Amniotic epithelial cell (primary cell): ENCODE measurements around the gene SPEF1.

ENCODE experiments used
- DNase-seq: peaks from one replicate; pipeline ENCODE4 v3.0.0-alpha.2; 2010; ENCODE audit warnings: low read depth

SPEF1 gene

DNA sequence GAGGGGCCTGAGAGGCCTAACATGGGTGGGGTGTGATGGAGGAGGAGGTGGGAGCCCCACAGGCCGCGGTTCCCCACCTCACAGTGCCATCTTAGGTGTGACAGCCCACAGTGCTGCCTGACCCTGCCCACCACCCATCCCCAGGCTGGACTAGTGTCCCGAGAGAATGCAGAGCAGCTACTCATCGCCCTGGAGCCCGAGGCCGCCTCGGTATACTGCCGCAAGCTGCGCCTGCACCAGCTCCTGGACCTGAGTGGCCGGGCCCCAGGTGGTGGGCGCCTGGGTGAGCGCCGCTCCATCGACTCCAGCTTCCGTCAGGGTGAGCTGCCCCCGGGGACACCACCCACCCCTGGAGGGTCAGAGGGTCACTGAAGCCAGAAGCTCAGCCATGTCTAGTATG lies 33.2 kb downstream of the SPEF1 start:
- DNase-seq = no peak

DNA sequence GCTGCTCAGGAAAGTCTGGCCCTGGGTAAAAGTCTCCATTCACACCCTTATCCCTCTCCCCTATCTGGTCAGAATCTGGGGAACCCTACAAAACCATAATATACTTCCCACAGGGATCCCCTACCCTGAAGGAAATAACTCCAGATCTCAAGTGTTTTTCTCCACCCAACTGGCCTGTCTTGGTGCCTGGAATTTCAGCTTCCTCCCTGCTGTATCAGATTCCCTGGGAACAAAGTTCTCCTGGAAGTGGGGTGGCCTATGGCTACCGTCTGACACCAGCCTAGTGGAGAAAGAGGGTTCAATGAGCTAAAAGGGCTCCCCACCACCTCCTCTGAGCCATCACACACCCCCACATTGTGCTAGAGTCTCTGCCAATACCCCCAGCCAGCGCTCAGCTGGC lies 33.8 kb downstream of the SPEF1 start:
- no peak for DNase-seq

DNA sequence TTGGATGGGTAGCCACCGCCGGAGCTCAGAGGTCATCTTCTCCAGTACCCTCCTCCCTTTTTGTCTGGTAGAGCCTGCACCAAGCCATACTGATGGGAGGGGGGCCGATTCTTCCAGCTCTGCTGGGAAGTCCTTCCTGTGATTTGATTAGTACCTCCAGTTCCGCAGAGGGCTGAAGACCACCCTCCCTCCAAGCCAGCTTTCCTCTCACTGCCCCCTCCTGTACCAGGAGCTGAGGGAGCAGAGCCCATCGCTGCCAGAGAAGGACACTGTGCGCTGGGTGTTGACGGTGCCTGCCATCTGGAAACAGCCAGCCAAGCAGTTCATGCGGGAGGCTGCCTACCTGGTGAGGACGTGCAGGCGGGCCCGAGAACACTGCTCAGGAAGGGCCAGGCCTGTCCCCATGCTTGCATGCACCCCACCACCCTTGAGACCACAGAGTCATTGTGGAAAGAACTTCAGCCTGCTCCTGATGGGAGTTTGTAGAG lies 35.5 kb downstream of the SPEF1 start:
- no peak for DNase-seq

GRCh38 chr20:3744806-3745685 lies 36.2 kb downstream of the SPEF1 start:
- peak; percentile 68 for DNase-seq

DNA sequence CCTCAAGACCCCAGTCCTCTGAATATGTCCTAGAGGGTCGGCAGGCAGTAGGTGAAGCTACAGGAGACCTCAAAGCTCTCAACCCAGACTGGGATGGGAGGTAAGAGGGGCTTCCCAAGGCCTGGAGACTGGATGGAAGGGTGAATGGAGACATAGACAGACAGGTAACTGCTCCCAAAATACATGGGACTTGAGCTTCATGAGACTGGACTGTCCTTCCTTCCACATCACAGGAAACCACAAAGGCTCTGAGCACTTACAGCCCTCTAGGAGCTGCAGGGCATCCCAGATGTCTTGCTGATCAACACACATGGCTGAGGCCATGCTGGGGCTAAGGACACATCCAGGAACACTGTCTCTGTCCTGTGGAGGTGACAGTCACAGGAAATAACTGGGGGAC lies 37.2 kb downstream of the SPEF1 start:
- DNase-seq = no peak

DNA sequence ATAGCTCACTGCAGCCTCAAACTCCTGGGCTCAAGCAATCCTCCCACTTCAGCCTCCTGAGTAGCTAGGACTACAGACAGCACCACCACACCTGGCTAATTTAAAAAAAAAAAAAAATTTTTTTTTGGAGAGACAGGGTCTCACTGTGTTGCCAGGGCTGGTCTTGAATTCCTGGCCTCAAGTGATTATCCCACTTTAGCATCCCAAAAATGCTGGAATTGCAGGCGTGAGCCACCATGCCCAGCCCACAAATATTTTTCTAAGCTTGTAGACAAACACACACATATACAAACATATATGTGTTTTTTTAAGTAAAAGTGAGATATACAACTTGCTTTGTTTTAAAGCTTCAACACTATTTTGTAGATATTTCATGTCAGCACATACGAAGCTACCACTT lies 38.0 kb downstream of the SPEF1 start:
- no peak for DNase-seq

GRCh38 chr20:3741836-3742458 lies 39.3 kb downstream of the SPEF1 start:
- no peak for DNase-seq

- DNase-seq = no peak
These were observed 40.5 kb downstream of the SPEF1 start for GRCh38 chr20:3740615-3741301.

DNA sequence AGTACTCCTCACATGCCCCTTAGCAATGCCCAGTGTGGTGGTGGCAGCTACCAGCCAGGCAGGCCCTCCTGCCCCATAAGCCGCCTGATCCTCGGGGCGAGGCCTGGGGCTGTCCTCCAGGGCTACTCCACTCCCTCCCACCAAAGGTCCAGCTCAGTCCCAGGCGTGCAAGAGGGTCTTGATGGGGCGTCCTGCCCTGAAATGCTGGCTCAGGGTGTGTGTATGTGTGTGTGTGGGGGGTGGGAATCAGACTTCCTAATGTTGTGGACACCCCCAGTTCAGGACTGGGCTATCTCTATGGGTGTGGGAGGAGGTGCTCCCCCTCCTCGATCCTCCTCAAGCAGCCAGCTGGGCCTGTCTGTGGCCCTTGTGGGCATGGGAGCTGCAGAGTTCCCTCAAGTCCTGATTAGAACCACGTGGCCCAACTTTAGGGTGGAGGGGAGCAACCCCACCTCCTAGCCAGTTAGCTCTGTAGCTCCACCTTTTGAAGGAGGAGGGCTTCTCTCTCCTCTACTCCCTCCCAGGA lies 41.3 kb downstream of the SPEF1 start:
- no peak for DNase-seq

DNA sequence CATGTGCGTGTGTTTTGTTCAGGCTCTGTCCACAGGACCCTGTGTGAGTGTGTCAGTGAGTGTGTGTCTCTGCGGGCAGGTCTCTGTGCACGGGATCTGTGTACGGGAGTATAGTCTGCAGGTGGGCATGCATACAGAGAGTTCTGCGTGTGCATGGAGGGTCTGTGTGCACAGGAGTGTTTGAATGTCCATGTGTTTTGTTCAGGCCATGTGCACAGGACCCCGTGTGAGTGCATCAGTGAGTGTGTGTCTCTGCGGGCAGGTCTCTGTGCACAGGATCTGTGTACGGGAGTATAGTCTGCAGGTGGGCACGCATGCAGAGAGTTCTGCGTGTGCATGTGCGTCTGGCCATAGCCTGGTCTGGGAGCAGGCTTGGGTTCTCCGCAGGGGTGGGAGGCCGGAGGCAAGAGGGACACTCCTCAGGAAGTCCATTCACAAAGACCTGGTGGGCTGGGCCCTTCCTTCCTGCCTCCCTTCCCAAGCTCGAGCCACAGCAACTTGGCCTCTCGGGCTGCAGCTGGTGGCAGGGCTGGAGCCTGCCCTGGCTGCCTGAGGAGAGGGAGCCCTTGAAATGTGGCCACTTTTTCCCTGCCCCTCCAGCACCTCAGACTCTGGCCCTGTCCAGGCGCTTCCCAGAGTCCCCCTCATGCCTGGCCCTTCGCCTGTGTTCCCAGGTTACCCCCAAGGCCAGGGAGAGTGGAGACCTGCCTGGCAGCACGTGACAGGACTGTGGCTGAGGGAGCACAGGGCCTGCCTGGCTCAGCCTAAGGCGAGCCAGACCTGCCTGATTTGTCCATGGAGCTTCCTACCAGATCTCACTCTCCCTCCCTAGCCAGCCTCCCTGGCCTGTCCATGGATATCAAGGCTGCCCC lies 42.0 kb downstream of the SPEF1 start:
- no peak for DNase-seq

- DNase-seq = peak; percentile 47
These were observed 42.9 kb downstream of the SPEF1 start for GRCh38 chr20:3738111-3739053.

DNA sequence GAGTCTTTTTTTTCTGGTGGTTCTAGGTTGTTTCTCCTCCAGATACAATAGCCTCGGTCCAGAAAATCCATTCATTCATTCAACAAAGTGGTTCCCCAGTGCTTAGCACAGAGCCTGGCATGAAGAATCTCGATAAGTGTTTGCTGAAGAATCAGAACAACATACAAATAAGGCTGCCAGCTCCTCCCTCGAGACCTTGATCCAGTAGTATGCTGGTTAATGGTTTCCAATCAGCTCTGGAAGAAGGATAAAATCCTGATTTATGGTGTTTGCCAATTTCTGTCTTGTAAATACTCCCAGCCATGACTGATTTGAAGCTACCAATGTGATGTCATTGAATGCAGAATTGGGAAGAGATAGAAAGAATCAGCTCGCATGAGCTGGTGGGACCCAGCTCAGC lies 45.5 kb downstream of the SPEF1 start:
- no peak for DNase-seq

GRCh38 chr20:3734111-3734843 lies 47.0 kb downstream of the SPEF1 start:
- DNase-seq = no peak

- DNase-seq = no peak
These were observed 47.9 kb downstream of the SPEF1 start for GRCh38 chr20:3733119-3733995.

- no peak for DNase-seq
These were observed 48.7 kb downstream of the SPEF1 start, which contains the start of gene HSPA12B for GRCh38 chr20:3732327-3733118. TSS of gene HSPA12B (plus strand) at chr20:3732685. CDS start at chr20:3738675, 5,990 bp downstream.

GRCh38 chr20:3731944-3732326 lies 49.3 kb downstream of the SPEF1 start:
- no peak for DNase-seq

GRCh38 chr20:3730803-3731672 lies 50.2 kb downstream of the SPEF1 start:
- no peak for DNase-seq
